SK-N-SH (cell line): ENCODE results near the gene SMYD3.

Experiments used
- EP300 ChIP-seq, 2 experiments: IDR thresholded peaks; 2 replicates each; pipeline versions ENCODE4 v1.4.0 to v1.6.1; 2012; ENCODE audit warnings: borderline replicate concordance in 1 of 2, low read depth in 1 of 2, low read length in 1 of 2
- EZH2phosphoT487 ChIP-seq: fragments of 200-600 bp; sonication (generic); IDR thresholded peaks from 2 replicates; pipeline ENCODE4 v1.6.1; 2017; ENCODE audit warnings: low read depth, mixed run types, mild to moderate bottlenecking, antibody characterized with exemption, moderate library complexity, borderline replicate concordance
- FOXJ3 ChIP-seq: sonication (generic); formaldehyde crosslinking; IDR thresholded peaks from 2 replicates; pipeline ENCODE4 v1.5.1; 2020; ENCODE audit warnings: mild to moderate bottlenecking, missing genetic modification reagents
- GATA2 ChIP-seq: sonication (generic); formaldehyde crosslinking; IDR thresholded peaks from 2 replicates; pipeline ENCODE4 v1.5.0; 2020; ENCODE audit warnings: mild to moderate bottlenecking, missing genetic modification reagents
- MAX ChIP-seq: IDR thresholded peaks from 2 replicates; pipeline ENCODE4 v1.4.0; 2012; ENCODE audit warnings: low read depth
- MXI1 ChIP-seq: IDR thresholded peaks from 2 replicates; pipeline ENCODE4 v1.6.1; 2012; ENCODE audit warnings: mild to moderate bottlenecking, low read depth, low read length, improper control_type of control experiment
- RFX5 ChIP-seq: IDR thresholded peaks from 2 replicates; pipeline ENCODE4 v1.6.1; 2012; ENCODE audit warnings: mild to moderate bottlenecking, improper control_type of control experiment, low read length
- TF ChIP-seq, protein P1 (sequence below): fragments of 200-600 bp; sonication (generic); IDR thresholded peaks from 2 replicates; pipeline ENCODE4 v1.6.1; 2017; ENCODE audit warnings: antibody characterized with exemption, mild to moderate bottlenecking, moderate library complexity

- TF ChIP-seq EZH2phosphoT487 (no peak), FOXJ3 (no peak), GATA2 (CRISPR knock-in tag) (no peak), MAX (no peak), RFX5 (no peak), EP300 (IDR thresholded peaks at IDR 0.05; ENCODE audit: borderline replicate concordance in 1 of 2, low read depth in 1 of 2, low read length in 1 of 2) (no peak), MXI1 (no peak)
- TF ChIP-seq, protein P1, sequence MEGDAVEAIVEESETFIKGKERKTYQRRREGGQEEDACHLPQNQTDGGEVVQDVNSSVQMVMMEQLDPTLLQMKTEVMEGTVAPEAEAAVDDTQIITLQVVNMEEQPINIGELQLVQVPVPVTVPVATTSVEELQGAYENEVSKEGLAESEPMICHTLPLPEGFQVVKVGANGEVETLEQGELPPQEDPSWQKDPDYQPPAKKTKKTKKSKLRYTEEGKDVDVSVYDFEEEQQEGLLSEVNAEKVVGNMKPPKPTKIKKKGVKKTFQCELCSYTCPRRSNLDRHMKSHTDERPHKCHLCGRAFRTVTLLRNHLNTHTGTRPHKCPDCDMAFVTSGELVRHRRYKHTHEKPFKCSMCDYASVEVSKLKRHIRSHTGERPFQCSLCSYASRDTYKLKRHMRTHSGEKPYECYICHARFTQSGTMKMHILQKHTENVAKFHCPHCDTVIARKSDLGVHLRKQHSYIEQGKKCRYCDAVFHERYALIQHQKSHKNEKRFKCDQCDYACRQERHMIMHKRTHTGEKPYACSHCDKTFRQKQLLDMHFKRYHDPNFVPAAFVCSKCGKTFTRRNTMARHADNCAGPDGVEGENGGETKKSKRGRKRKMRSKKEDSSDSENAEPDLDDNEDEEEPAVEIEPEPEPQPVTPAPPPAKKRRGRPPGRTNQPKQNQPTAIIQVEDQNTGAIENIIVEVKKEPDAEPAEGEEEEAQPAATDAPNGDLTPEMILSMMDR = no peak
These were observed 573.5 kb downstream of the SMYD3 start for GRCh38 chr1:245933431-245934045.
